ENCODE data around the gene ZNF124.

GRCh38 chr1:247182994-247183393 is 11.2 kb upstream of the ZNF124 start:
- TF ChIP-seq MTF1 (CRISPR knock-in tag; IDR thresholded peaks at IDR 0.05): no peak
- no peak for TF ChIP-seq PRDM15 (CRISPR knock-in tag; IDR thresholded peaks at IDR 0.05)

All from HepG2 (cell line).